Measurements from ENCODE around the gene MINDY4. TPM values are rescaled to one million over a fixed set of nuclear protein-coding genes. Genes with fewer than 3 reads are reported as not detected.

Gene MINDY4
- total and polyA plus RNA-seq, 10 of the 15 experiments (the other 5 are each of a cell fraction or from before 2014, with no cell fraction given): 0.10 to 0.90 (median 0.40) TPM

DNA sequence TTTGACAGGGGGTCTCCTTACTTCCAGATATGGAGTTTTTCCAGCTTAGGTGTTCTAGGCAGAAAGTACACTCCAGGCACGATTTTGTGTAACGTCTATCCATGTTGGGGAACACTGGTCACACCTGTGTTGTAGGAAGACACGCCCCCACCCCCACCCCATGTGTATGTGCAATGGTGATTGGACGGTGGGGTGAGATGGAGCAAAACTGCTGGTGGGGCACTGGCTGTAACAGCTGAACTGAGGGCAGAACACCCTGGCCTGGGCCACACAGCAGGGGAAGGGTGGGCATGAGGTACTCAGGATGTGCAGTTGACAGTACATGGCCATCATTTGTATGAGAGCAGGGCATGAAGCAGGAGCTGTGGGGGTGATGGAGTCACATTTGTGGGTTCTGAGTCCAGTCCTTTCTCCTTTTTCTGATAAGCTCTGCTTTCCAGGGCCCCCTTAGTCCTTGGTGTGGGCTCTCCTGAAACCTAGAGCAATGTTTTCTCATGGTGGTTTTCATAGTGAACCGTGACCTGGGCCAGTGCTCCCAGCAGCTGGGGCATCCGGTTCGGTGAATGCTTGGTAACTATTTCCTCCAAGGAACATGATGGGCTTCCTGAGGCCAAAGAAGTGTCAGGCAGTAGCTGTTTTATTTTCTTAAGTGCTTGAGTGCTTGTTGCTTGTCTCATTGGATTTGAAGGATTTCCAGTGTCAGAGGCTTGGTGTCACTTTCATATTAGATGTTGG is 77.1 kb downstream of the MINDY4 start:
- RAD21 ChIA-PET (ENCODE audit: unreplicated experiment): interaction anchor here (0.9 kb wide), 1 partner anchor 135 kb away, joined by 3 read pairs; no protein-coding TSS in a partner anchor
- intact Hi-C loops (cut with micrococcal nuclease; ENCODE audit: unreplicated experiment) (no loop called here), in situ Hi-C loops (cut with MboI) (no loop called here)
- H3K27me3 ChIP-seq (replicated peaks in 1 of 2; ENCODE audit: control insufficient read depth in 2 of 2, insufficient read depth in 2 of 2, low read length in 1 of 2): no peaks in the 10 kb centered on the region
- no peaks in the 10 kb centered on the region for H3K9me3 ChIP-seq (replicated peaks; ENCODE audit: control insufficient read depth, insufficient read depth, low read length)
- 38% methylated on average over 7 of the region's 7 CpGs for WGBS (ENCODE audit: insufficient coverage, insufficient replicate concordance, low lambda C conversion rate, missing lambda C conversion rate)
- no TSS peak for BruUV-seq (replicated peaks)
- no peak overlapping the region for H3K4me3 ChIP-seq
- no peaks in the 10 kb centered on the region for H3K36me3 ChIP-seq (ENCODE audit: control insufficient read depth in 2 of 2, insufficient read depth in 2 of 2, low read length in 1 of 2)
- no peaks in the 10 kb centered on the region for H3K79me2 ChIP-seq (ENCODE audit: control insufficient read depth, insufficient read depth, low read length)
- SMC1A ChIA-PET (ENCODE audit: uncharacterized antibody, unreplicated experiment): no interaction called here
- TF ChIP-seq, protein P1, sequence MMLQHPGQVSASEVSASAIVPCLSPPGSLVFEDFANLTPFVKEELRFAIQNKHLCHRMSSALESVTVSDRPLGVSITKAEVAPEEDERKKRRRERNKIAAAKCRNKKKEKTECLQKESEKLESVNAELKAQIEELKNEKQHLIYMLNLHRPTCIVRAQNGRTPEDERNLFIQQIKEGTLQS (IDR thresholded peaks at IDR 0.05; ENCODE audit: borderline replicate concordance, extremely low read depth, low read depth, low read length): no peak
- TF ChIP-seq RCOR1 (conservative IDR thresholded peaks at IDR 0.05; ENCODE audit: low read depth, low read length) (no peak), IKZF1 (conservative IDR thresholded peaks at IDR 0.05) (no peak), ESRRA (IDR thresholded peaks at IDR 0.05; ENCODE audit: low read length) (no peak), STAT1 (conservative IDR thresholded peaks at IDR 0.05) (no peak), ZBED1 (IDR thresholded peaks at IDR 0.05; ENCODE audit: borderline replicate concordance) (no peak), CBFB (IDR thresholded peaks at IDR 0.05; ENCODE audit: low read depth) (no peak), SUZ12 (IDR thresholded peaks at IDR 0.05; ENCODE audit: unreplicated experiment) (no peak), RELB (IDR thresholded peaks at IDR 0.05; ENCODE audit: low read depth) (no peak)
- TF ChIP-seq, protein P2, sequence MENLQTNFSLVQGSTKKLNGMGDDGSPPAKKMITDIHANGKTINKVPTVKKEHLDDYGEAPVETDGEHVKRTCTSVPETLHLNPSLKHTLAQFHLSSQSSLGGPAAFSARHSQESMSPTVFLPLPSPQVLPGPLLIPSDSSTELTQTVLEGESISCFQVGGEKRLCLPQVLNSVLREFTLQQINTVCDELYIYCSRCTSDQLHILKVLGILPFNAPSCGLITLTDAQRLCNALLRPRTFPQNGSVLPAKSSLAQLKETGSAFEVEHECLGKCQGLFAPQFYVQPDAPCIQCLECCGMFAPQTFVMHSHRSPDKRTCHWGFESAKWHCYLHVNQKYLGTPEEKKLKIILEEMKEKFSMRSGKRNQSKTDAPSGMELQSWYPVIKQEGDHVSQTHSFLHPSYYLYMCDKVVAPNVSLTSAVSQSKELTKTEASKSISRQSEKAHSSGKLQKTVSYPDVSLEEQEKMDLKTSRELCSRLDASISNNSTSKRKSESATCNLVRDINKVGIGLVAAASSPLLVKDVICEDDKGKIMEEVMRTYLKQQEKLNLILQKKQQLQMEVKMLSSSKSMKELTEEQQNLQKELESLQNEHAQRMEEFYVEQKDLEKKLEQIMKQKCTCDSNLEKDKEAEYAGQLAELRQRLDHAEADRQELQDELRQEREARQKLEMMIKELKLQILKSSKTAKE (IDR thresholded peaks at IDR 0.05; ENCODE audit: low read depth, poor library complexity, severe bottlenecking): no peak
- FAIRE-seq: no peak
- POLR2A ChIA-PET: no interaction called here
- CTCF ChIA-PET: no interaction called here
- DNase-seq (ENCODE audit: low read depth, low spot score): no peak
- no peaks in the 10 kb centered on the region for H3K4me1 ChIP-seq (ENCODE audit: control insufficient read depth, insufficient read depth, low read length)
- H3K27ac ChIP-seq (ENCODE audit: control insufficient read depth, insufficient read depth): no peak overlapping the region
- no peak overlapping the region for H3K4me2 ChIP-seq (ENCODE audit: control insufficient read depth, insufficient read depth)
- ATAC-seq: no peak
- H4K20me1 ChIP-seq (ENCODE audit: control insufficient read depth, insufficient read depth): no peaks in the 10 kb centered on the region
- no peak overlapping the region for H3K9ac ChIP-seq (ENCODE audit: control insufficient read depth, insufficient read depth, low read length)
- H2AFZ ChIP-seq (ENCODE audit: control insufficient read depth, low read depth, low read length): no peak overlapping the region
